Muscle of arm (tissue), 12 donors: ENCODE results near the gene FARS2. TPM values are rescaled to one million over a fixed set of nuclear protein-coding genes. Genes with fewer than 3 reads are reported as not detected.
A peak's percentile ranks its signal among the peaks of the same experiment; 100 is the strongest.

Experiments used
- DNase-seq: peaks from one replicate; pipeline ENCODE4 v3.0.0-alpha.2; 2013
- polyA plus RNA-seq, 12 donors: library from polyadenylated mRNA; unstranded; fragments of 120-200 nt; gene quantifications; one replicate each; pipeline ENCODE4 v1.2.1, GENCODE V29; 2013; ENCODE audit not compliant: insufficient read length in 12 of 12

FARS2 gene
- polyA plus RNA-seq, 12 donors, result 7.1 to 16.5 (median 10.8) TPM; not detected in 1

DNA sequence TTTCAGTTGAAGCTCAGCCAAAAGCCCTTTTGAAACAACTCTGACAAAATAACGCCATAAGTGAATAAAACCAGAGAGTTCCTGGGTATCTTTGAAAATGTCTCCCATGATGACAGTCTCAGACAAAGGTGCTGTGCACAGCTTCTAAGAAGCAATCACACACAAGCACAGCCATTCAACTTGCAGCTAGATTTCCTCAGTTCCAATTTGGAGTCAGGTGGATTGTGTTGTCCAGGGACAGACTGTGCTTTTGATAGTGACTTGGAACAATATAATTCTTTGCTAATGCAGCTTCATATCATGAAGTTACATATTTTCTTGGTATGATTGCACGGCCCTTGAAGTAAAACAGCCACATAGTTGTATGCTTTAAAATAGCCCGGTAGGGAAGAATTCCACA lies 105.6 kb downstream of the FARS2 start:
- DNase-seq, result no peak

DNA sequence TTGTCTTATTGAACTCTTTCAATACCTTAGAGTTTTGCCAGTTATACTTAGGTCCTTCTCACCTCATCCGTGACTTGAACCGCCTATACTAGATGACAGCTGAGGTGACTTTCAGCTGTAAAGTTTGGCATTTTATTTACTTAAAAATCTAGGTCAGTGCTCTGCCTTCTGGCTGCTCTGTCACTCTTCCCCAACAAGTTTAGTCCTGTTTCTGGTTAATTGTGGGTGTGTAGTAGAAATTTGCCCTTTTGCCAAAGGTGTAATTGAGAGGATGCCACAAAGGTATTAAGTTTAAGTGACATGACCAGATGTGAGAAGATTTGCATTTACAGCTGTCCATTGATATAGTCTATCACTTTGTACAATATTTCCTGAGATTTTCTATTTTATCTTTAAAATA lies 106.2 kb downstream of the FARS2 start:
- no peak for DNase-seq

DNA sequence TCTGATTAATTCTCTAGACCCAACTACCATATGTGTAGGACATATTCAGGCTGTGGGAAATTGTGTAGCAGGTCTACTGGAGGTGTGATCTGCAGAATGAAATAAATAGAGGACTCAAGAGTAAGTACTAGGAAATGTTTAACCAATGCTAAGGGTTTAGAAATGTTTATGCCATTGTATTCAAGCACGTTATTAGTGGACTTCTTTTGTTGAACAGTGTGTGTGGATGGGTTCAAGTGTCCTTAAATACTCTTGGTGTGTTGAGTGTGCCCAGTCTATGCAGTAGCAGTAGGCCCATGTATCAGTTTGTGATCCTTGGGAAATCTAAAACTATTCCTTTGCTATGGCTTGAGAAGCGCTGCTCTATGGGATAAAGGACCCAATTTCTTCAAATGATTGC lies 112.1 kb downstream of the FARS2 start:
- no peak for DNase-seq

DNA sequence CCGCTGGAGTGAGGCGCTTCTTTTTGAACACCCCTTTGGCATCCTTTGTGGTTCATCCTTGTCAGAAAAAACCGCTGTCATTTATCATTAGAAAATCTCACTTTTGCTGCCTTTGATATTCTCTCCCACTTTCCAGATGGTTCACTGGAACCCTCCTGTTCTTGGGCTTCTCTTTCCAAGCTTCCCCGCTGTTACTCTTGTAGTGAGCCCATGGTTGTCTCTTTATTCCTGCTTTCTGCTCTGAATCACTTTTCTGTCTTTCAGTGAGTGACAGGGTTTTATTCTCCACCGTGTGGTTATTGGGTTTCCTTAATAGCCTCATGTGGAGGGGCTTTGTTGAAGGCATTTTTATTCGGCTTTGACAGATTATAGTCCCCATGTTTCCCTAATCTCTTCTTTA lies 117.0 kb downstream of the FARS2 start:
- no peak for DNase-seq

DNA sequence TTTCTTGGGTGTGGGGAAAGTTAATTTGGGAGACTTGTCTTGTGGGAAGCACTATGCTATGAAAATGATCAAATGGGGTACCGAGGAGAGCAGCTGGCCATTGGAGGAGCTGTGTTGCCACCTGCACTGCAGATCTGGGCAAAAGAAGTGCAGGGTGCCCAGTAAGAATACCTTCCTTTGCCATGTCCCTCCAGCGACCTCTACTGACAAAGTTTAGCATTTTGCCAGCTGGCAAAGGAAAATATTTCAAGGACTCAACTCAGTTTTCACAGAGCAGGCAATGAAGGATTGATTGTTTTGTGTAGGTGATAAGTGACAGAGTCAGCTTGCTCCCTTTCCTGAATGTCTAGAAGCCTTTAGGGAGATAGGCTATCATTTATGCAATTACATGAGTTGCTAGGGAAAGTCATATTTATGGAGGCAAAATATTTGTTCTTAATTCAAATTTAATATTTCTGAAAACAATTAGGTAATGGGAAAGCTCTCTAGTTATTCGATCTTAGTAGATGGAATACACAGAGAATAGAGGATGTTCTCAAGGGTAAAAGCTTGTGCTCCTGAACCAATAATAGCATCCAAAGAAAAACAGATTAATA lies 118.4 kb downstream of the FARS2 start:
- DNase-seq, result no peak

DNA sequence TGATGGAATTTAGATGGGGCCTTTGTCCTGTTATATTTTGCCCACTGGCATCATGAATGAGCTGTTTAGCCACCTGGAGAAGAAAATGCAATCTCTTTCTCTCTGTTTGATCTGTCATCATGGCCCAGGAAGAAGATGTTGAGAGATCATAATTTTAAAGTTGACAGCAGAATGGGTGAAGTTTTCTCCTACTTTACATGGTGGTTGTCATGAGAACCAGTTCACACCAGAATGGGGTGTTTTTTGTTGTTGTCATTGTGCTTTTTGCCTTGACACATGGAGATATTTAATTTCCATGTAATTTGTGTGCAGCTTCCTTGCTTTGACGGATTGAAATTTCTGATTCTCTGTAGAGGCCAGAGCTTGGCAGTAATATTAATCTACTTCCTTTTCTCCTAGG lies 122.5 kb downstream of the FARS2 start:
- no peak for DNase-seq

DNA sequence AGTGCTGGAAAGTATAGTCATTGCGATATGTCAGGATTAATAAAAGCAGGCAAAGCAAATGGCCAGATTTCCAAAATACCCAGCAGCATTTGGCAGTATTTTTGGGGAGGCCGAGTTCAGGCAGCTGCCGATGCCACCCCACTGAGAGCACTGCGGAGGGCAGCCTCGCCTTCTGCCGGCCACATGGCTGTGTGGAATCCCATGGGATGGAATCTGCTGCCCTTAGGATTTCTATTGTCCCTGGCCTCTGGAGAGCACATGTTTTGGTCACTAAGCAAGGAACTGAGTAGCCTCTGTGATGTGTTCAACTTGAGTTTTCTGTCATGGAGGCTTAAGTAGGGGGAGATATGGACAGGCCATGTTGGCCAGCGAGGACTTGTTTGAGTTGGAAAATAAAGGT lies 123.0 kb downstream of the FARS2 start:
- DNase-seq, result no peak

DNA sequence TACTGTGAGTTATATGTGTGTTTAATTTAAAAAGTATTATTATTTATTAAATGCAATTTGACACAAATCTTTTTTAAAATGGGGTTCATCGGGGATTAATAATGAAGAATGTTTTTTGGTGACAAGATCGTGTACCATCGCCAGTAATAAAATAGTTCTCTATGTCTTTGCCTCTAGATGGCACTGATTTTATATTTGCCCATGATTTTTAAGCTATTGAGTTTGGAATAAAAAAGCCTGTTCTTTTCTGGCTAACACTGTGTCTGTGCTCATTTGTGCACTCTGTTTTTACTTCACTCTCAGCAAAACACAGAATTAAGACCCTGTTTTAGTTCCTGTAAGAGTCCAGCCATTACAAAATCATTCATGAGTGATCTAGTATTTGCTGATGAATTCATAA lies 127.0 kb downstream of the FARS2 start:
- no peak for DNase-seq

DNA sequence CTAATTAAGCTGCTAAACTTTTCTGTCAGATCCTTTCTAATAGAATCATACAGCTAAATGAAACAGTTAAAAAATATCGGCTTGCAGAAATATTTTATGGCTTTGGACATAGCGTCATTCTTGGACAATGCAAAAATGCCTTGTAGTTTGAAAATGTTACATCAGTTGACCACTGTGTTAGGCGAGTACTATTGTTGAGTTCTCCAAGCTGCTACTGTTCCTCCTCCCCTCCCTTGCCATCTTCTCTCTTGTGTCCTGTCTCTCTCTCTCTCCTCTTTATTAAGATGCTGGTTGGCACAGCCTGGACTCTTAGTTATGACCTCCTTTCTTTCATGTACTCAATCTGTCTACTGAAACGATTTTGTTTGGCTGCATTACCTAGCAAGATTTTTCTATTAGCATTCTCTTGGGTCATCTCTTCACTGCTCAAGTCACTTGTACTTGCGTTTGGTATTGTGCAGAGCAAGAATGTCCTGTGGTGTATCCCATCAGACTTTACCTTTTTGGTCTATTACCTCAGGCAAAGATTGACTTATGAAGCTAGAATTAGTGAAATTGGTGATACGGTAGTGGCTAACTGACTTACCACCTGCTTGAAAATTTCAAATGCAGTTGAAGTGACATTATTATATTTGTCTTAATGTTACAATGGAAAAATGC lies 127.9 kb downstream of the FARS2 start:
- DNase-seq, result no peak

DNA sequence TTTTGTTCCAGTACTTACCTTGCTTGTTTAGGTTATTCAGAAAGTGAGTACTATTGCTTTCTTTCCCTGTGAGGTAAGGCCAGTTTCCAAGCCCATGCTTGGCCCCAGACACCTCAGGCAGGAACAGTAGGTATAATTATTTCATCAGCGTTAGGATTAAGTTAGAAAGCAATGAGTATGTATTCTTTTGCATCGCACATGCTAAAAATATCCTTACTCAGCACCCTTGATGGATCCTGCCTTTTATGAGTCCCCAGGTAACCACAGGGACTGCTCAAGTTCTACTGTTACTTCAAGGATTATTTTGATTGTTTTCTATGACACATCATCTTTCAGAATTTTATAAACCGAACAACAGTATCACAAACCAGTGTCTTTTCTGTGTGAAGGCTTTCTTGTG lies 128.9 kb downstream of the FARS2 start:
- no peak for DNase-seq

DNA sequence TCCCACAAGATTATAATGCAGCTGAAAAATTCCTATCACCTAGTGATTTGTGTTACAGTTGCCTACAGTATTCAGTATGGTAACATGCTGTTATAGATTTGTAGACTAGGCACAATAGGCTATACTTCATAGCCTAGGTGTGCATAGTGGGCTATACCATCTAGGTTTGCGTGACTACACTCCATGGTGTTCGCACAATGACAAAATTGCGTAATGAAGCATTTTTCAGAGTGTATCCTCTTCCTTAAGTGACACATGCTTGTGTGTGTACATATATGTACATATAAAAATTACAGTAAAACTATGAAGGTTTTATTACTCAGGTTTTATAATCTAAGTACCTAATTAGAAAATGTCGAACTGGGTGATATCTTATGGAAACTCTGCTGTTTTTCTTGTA lies 133.0 kb downstream of the FARS2 start:
- DNase-seq, result no peak

DNA sequence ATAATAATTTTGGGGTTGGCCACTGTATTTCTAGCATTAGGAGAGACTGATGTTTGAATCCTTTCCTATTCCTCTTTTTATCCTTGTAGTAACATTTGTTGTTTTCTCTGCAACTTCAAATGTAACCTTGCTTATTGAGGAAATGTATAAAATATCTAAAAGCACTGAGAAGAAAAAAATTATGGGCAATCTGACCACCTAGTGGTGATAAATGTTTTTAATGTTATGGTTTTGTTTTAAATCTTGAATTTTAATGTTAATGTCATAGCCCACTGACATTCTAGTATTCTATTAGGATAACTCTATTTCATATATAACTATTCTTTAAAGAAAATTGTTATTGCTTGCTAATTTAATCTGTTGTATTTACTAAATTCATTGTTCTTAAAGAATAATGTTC lies 134.4 kb downstream of the FARS2 start:
- DNase-seq, result no peak

DNA sequence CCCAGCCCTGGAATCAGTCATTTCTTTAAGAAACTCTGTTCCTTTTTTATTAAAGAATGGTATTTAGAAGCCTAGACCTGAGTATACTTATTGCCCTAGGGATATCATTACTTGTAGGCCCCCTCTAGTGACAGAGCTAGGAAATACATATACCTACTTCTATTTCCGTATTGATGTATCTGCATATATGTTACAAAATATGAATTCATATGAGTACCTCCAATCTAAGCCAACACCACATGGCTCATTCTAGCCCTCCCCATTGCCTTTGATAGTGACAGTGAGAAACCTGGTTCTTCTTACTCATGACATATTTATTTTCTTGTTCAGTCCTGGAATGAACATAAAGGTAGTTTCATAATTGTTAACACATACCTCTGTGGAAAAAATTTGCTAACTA lies 137.2 kb downstream of the FARS2 start:
- no peak for DNase-seq

DNA sequence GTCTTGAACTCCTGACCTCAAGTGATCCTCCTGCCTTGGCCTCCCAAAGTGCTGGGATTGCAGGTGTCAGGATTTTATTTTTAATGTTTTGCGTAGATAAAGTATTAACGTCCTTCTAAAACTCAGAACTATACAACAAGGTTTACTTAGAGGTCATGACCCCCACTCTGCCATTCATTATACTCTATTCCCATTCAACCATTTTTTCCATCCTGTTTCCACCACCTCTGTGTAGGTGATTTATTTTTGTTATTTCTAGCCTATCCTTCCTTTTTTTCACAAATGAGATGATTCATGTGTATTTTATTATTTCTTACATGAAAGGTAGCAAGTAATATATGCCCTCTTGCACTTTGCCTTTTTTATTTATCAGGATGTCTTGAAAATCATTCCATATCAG lies 138.1 kb downstream of the FARS2 start:
- no peak for DNase-seq

DNA sequence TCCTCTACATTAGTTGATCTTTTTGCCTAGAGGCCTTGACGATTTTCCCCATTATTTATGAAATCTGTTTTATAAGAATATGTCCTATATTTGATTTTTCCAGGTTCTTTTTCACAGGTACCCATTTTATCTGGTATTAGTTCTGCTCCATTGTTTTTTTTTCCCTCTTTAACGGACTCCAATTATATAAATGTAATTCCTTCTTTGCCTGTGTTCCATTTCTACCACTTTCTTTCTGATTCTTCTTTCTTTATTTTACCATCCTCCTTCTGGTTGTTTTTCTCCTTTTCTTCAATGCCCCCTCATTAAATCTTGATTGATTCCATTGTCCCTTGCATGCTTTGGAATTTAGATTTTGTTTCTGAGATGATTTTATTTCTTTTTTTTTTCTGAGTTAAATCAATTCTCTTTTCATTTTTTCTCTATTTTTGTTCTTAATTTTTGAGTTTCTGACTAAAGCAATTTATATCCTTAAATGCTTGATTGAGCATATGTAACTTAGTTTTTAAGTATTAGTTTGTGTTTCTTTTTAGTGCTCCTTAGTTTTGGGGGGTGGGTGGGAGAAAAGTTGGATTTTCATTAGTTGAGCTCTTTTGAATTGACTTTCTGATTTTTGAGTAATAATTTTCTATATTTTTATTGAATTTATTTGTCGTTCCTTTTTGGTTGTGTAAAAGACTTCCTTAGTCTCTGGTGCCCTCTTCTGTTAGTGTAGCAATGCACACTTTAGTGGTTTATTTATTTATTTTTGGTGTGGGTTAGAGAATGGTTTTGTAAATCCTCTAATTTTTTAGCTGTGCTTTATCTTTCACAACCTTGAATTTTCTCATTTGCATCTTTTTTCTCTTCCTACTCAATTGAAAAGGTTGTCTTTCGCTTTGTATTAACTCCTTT lies 140.8 kb downstream of the FARS2 start:
- no peak for DNase-seq

DNA sequence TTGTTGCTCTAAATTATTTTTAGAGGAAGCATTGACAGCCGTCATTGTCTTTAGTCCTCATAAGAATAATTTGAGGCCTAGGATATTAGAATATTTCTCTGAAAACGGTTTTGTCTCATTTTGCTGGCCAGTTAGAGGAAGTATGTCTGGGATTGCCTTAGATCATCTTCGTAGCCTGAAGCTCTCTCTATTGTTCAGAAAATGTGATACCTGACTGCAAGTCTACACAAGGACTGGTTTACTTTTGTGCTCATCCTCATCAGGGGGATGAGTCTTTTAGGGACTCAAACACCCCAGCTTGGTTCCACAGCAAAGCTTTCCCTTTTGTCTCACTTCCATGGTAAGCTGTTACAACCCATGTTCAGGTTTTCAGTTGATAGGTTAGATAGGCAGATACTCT lies 141.8 kb downstream of the FARS2 start:
- DNase-seq, result no peak

DNA sequence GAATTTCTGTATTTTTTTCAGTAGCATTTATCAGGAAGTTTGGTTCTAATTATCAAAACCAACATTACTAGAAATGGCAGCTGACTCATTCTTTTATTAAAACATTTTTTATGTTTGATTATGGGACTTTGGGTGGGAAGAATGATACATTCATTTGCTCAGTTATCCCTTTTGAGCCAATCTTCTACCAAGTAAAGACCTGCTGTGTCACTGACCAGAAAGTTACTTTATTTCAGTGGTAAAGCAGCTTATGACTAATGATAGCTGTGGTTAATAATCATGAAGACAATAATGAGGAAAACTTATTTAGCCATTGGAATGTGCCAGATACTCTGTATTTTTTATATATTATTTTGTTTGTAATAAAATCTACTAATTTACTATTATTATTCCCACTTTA lies 142.3 kb downstream of the FARS2 start:
- DNase-seq, result no peak

DNA sequence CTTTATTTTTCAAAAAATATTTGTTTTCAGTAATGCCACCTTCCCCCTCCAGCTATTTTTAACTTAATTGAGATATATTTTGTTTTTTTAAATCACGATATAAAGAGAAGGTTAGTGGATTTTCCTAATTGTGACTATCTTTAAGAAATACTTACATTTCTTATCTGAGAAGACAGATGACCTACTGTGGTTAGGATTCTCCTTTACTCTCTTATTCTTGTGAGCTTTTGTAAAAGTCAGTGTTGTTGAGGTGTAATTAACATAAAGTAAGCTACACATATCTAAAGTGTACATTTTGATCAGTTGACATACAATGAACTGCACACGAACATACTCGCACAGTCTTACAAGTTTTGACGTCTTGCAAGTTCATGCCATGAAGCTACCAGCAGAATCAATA lies 144.7 kb downstream of the FARS2 start:
- no peak for DNase-seq

DNA sequence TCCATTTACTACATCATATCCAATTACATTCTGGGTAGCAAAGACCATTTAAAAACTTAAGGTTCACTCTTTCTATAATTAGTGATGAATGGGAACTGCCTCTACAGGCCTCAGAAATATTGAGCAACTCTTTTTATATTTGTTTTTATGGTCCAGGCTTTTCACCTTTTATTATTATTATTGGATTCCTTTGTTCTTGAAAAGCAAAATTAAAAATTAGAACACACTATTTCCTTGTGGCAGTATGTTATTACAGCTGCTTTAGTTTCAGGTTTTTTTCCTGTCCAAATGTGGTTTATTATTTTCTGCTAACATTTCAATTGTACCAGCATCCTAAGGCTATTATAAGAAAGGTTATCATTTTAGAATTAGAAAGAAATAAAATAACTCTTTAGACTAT lies 150.1 kb downstream of the FARS2 start:
- no peak for DNase-seq

DNA sequence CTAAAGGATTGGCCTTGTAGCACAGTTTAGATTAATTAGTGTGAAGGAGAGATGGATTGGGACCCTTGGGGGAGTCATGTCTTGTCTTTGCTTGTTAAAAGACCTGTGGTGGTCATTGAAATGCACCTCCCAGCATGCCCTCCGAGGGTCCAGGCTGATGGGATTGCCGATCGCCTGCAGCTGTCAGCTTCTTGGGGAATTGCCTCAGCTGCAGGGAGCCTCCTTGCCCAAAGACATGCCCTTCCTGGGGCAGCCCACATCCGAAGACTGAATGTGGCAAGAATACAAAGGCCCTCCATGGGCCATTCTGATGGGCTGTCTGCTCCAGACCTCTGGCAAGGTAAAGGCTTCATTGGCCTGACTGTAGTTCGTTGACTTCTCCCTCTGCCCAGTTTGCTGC lies 150.7 kb downstream of the FARS2 start:
- DNase-seq, result no peak

DNA sequence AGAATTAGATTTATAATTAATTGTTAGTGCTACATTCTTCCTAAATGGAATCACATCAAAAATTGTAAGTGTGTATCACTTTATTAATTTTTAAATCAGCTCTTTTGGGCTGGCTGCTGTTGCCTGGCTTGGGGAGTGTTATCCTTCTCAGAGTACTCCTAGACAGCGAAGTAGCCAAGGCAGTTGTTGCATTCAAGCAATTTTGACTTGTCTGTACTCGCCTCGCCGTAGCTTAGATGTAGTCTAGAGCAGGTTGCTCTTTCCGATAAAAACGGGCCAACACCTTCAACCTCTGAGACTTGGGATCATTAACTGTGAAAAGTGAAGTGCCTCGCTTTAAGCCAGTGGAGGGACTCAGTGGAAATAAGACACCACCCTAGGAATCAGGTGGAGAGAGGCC lies 151.3 kb downstream of the FARS2 start:
- no peak for DNase-seq

DNA sequence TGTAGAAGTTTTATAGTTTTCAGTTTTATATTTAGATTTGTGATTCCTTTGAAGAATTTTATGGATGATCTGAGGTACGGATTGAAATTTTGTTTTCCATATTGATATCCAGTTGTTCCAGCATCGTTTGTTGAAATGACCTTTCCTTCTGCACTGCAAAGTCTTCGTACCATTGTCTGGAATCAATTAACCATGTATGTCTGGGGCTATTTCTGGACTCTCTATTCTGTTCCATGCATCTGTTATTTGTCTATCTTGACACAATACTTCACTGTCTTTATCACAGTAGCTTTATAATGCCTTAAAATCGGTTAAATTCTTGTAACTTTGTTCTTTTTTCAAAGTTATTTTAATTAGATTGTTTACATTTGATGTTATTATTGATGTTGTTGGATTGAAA lies 154.9 kb downstream of the FARS2 start:
- no peak for DNase-seq

DNA sequence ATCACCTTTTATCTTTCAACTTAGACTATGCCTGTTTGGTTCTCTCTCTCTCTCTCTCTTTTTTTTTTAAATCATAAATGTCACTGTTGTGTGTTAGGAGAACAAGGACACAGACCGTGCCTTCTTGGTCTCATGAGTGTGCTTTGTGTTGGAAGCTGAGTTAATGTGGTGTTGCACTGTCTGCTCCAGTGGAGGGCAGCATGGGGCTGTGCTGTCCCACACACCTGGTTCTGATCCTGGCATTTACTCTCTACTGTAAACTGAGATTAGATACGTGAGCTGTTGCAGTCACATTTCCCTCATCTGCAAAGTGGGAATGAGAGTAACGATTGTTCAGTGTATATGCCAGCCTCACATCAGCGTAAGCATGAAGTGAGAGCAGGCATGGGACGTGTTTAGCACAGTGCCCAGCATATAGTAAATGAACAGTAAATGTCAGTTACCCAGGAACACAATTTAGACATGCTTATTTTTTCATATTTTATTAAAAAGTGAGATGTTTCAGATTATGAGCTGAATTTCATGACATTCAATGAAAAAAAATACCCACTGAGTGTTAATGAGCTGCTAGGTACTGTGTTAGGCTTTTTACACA lies 161.1 kb downstream of the FARS2 start:
- DNase-seq, result peak; percentile 5
